Esophagus squamous epithelium (tissue), 4 donors: ENCODE data around the gene LMF1.

ENCODE experiments used
- POLR2A ChIP-seq, 4 donors: fragments of 450-650 bp; IDR thresholded peaks; one replicate each; pipeline ENCODE4 v1.6.1; 2017; ENCODE audit warnings: antibody characterized with exemption in 4 of 4, mild to moderate bottlenecking in 4 of 4, moderate library complexity in 3 of 4
- TF ChIP-seq, protein P1 (sequence below), 6 experiments: fragments of 450-650 bp in 4 of 6; fragments of 200-600 bp in 2 of 6; sonication (generic) in 2 of 6; IDR thresholded peaks; one replicate each; pipeline ENCODE4 v1.5.1; 2016 to 2019; ENCODE audit warnings: antibody characterized with exemption in 6 of 6, mild to moderate bottlenecking in 4 of 6, moderate library complexity in 4 of 6

DNA sequence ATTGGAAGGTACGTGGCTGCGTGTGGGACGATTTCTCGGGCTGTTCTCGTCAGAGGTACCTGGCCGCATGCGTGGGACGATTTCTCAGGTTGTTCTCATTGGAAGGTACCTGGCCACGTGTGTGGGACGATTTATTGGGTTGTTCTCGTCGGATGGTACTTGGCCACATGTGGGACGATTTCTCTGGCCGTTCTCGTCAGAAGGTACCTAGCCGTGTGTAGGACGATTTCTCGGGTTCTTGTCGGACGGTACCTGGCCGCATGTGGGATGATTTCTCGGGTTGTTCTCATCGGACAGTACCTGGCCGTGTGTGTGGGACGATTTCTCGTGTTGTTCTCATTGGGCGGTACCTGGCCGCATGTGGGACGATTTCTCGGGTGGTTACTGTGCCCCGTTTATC is 120.1 kb downstream of the LMF1 start:
- TF ChIP-seq, protein P1, sequence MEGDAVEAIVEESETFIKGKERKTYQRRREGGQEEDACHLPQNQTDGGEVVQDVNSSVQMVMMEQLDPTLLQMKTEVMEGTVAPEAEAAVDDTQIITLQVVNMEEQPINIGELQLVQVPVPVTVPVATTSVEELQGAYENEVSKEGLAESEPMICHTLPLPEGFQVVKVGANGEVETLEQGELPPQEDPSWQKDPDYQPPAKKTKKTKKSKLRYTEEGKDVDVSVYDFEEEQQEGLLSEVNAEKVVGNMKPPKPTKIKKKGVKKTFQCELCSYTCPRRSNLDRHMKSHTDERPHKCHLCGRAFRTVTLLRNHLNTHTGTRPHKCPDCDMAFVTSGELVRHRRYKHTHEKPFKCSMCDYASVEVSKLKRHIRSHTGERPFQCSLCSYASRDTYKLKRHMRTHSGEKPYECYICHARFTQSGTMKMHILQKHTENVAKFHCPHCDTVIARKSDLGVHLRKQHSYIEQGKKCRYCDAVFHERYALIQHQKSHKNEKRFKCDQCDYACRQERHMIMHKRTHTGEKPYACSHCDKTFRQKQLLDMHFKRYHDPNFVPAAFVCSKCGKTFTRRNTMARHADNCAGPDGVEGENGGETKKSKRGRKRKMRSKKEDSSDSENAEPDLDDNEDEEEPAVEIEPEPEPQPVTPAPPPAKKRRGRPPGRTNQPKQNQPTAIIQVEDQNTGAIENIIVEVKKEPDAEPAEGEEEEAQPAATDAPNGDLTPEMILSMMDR (IDR thresholded peaks at IDR 0.05): no peak
- no peak for TF ChIP-seq POLR2A (IDR thresholded peaks at IDR 0.05)
